Stomach smooth muscle (tissue), 2 donors: ENCODE results near the gene THEMIS.
"Not testable (repeated sequence)": the region's sequence is repeated elsewhere in the genome, so short reads cannot be mapped to it uniquely, and the experiment has no call there.

Source experiments
- H3K27ac ChIP-seq: one replicate; pipeline ENCODE4 v1.7.0; 2013; ENCODE audit warnings: mild to moderate bottlenecking, low read length, inconsistent platforms
- H3K27me3 ChIP-seq, 2 donors: one replicate each; pipeline ENCODE4 v1.7.0; 2013; ENCODE audit warnings: low read length in 2 of 2; ENCODE audit not compliant: insufficient read depth in 2 of 2, control insufficient read depth in 1 of 2
- H3K36me3 ChIP-seq, 2 donors: one replicate each; pipeline ENCODE4 v1.7.0; 2013; ENCODE audit warnings: low read length in 2 of 2; ENCODE audit not compliant: control insufficient read depth in 2 of 2, insufficient read depth in 2 of 2
- H3K4me1 ChIP-seq: one replicate; pipeline ENCODE4 v1.7.0; 2013; ENCODE audit warnings: low read length; ENCODE audit not compliant: control insufficient read depth, insufficient read depth
- H3K4me3 ChIP-seq, 2 donors: one replicate each; pipeline ENCODE4 v1.7.0; 2013; ENCODE audit warnings: low read length in 2 of 2
- H3K9ac ChIP-seq, 2 donors: one replicate each; pipeline ENCODE4 v1.7.0; 2013; ENCODE audit warnings: low read length in 2 of 2, mild to moderate bottlenecking in 1 of 2
- H3K9me3 ChIP-seq, 2 donors: one replicate each; pipeline ENCODE4 v1.7.0; 2013; ENCODE audit warnings: low read length in 2 of 2; ENCODE audit not compliant: control insufficient read depth in 2 of 2
- donor health status: healthy.
- donor health status: Pancreatic carcinoma.

The THEMIS gene

DNA sequence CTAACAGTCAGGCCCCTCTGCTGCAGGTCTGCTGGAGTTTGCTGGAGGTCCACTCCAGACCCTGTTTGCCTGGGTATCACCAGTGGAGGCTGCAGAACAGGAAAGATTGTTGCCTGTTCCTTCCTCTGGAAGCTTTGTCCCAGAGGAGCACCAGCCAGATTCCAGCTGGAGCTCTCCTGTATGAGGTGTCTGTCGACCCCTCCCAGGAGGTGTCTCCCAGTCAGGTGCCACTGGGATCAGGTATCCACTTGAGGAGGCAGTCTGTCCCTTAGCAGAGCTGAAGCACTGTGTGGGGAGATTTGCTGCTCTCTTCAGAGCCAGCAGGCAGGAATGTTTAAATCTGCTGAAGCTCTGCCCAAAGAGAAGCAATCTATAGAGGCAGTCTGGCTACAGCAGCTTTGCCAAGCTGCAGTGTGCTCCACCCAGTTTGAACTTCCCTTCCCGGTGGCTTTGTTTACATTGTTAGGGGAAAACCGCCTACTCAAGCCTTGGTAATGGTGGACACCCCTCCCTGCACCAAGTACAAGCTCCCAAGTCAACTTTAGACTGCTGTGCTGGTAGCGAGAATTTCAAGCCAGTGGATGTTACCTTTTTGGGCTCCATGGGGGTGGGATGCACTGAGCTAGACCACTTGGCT is 119.1 kb downstream of the THEMIS start:
- not testable (repeated sequence) for H3K4me3 ChIP-seq, H3K27me3 ChIP-seq, H3K9ac ChIP-seq, H3K36me3 ChIP-seq, H3K27ac ChIP-seq, H3K4me1 ChIP-seq, H3K9me3 ChIP-seq

- Histone ChIP-seq H3K9me3 (no peaks in the 10 kb centered on the region), H3K4me3 (no peak overlapping the region), H3K4me1 (no peaks in the 10 kb centered on the region), H3K36me3 (no peaks in the 10 kb centered on the region), H3K9ac (no peak overlapping the region), H3K27me3 (no peaks in the 10 kb centered on the region), H3K27ac (no peak overlapping the region)
Measured at GRCh38 chr6:127776320-127776719, 124.5 kb downstream of the THEMIS start.

GRCh38 chr6:127775371-127775770 is 125.5 kb downstream of the THEMIS start:
- H3K27me3 ChIP-seq: no peaks in the 10 kb centered on the region
- no peak overlapping the region for H3K4me3 ChIP-seq
- no peaks in the 10 kb centered on the region for H3K9me3 ChIP-seq
- no peak overlapping the region for H3K9ac ChIP-seq
- H3K27ac ChIP-seq: no peak overlapping the region
- H3K4me1 ChIP-seq: no peaks in the 10 kb centered on the region
- H3K36me3 ChIP-seq: no peaks in the 10 kb centered on the region

- H3K9ac ChIP-seq: no peak overlapping the region
- no peak overlapping the region for H3K4me3 ChIP-seq
- H3K4me1 ChIP-seq: no peaks in the 10 kb centered on the region
- no peak overlapping the region for H3K27ac ChIP-seq
- no peaks in the 10 kb centered on the region for H3K36me3 ChIP-seq
- H3K9me3 ChIP-seq: no peaks in the 10 kb centered on the region
- no peaks in the 10 kb centered on the region for H3K27me3 ChIP-seq
Measured at GRCh38 chr6:127768745-127769144, 132.1 kb downstream of the THEMIS start.

- Histone ChIP-seq H3K9ac (no peak overlapping the region), H3K9me3 (no peaks in the 10 kb centered on the region), H3K27me3 (no peaks in the 10 kb centered on the region), H3K27ac (no peak overlapping the region), H3K4me3 (no peak overlapping the region), H3K36me3 (no peaks in the 10 kb centered on the region), H3K4me1 (no peaks in the 10 kb centered on the region)
Measured at GRCh38 chr6:127768223-127768622, 132.6 kb downstream of the THEMIS start.

GRCh38 chr6:127765949-127766348 is 134.9 kb downstream of the THEMIS start:
- Histone ChIP-seq H3K9me3 (no peaks in the 10 kb centered on the region), H3K36me3 (no peaks in the 10 kb centered on the region), H3K4me1 (no peaks in the 10 kb centered on the region), H3K27ac (no peak overlapping the region), H3K27me3 (no peaks in the 10 kb centered on the region), H3K9ac (no peak overlapping the region), H3K4me3 (no peak overlapping the region)

- H3K27ac ChIP-seq: no peak overlapping the region
- H3K9me3 ChIP-seq: no peaks in the 10 kb centered on the region
- no peaks in the 10 kb centered on the region for H3K27me3 ChIP-seq
- H3K4me3 ChIP-seq: no peak overlapping the region
- no peaks in the 10 kb centered on the region for H3K36me3 ChIP-seq
- H3K9ac ChIP-seq: no peak overlapping the region
- H3K4me1 ChIP-seq: no peaks in the 10 kb centered on the region
Measured at GRCh38 chr6:127762284-127762683, 138.6 kb downstream of the THEMIS start.

GRCh38 chr6:127761084-127761483 is 139.8 kb downstream of the THEMIS start:
- Histone ChIP-seq H3K27me3 (no peaks in the 10 kb centered on the region), H3K36me3 (no peaks in the 10 kb centered on the region), H3K9ac (no peak overlapping the region), H3K9me3 (no peaks in the 10 kb centered on the region), H3K27ac (no peak overlapping the region), H3K4me1 (no peaks in the 10 kb centered on the region), H3K4me3 (no peak overlapping the region)

- Histone ChIP-seq H3K9me3 (no peaks in the 10 kb centered on the region), H3K27ac (no peak overlapping the region), H3K9ac (no peak overlapping the region), H3K27me3 (no peaks in the 10 kb centered on the region), H3K4me1 (no peaks in the 10 kb centered on the region), H3K4me3 (no peak overlapping the region), H3K36me3 (no peaks in the 10 kb centered on the region)
Measured at GRCh38 chr6:127749095-127749494, 151.8 kb downstream of the THEMIS start.

DNA sequence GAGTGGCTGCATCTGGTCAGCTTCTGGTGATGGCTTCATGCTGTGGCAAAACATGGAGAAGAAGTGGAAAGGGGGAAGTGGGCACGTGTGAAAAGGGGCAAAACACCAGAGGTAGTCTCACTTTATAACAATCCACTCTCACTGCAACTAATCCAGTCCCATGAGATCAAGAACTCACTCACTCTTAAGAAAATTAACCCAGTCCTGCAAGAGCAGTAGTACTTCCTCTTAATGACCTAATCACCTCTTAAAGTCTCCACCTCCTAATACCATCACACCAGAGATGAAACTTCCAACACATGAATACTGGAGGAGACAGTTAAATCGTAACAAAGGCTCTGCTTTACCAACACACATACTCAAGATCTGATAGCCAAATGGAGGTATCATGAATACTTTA is 152.6 kb downstream of the THEMIS start:
- H3K4me3 ChIP-seq: no peak overlapping the region

GRCh38 chr6:127738423-127738822 is 162.4 kb downstream of the THEMIS start:
- H3K36me3 ChIP-seq: no peaks in the 10 kb centered on the region
- H3K4me3 ChIP-seq: no peak overlapping the region
- no peak overlapping the region for H3K27ac ChIP-seq
- no peaks in the 10 kb centered on the region for H3K9me3 ChIP-seq
- no peaks in the 10 kb centered on the region for H3K27me3 ChIP-seq
- no peak overlapping the region for H3K9ac ChIP-seq
- no peaks in the 10 kb centered on the region for H3K4me1 ChIP-seq

More for the DNA sequence above, 152.6 kb downstream of the THEMIS start:
- H3K27me3 ChIP-seq: no peaks in the 10 kb centered on the region
- no peaks in the 10 kb centered on the region for H3K36me3 ChIP-seq
- no peak overlapping the region for H3K9ac ChIP-seq
- H3K27ac ChIP-seq: no peak overlapping the region
- H3K9me3 ChIP-seq: no peaks in the 10 kb centered on the region
- no peaks in the 10 kb centered on the region for H3K4me1 ChIP-seq
